SK-N-SH treated with all-trans-retinoic acid at 6 μM for 48 hours (cell line): Measurements from ENCODE around the gene PHF1.

Source experiments
- PATZ1 ChIP-seq: fragments of 250-450 bp; sonication (Bioruptor Pico); IDR thresholded peaks from 2 replicates; pipeline ENCODE4 v1.8.0; 2020; ENCODE audit warnings: mild to moderate bottlenecking, moderate library complexity, borderline replicate concordance
- RARB ChIP-seq: fragments of 250-450 bp; sonication (Bioruptor Pico); IDR thresholded peaks from 2 replicates; pipeline ENCODE4 v1.8.0; 2021; ENCODE audit warnings: mild to moderate bottlenecking, moderate library complexity

- TF ChIP-seq RARB (CRISPR knock-in tag) (no peak), PATZ1 (CRISPR knock-in tag) (no peak)
These were observed 30.6 kb downstream of the PHF1 start for GRCh38 chr6:33441457-33441856.
